Stimulated activated CD4-positive, alpha-beta T cell treated with anti-CD3 and anti-CD28 coated beads, Interleukin-4, amount 100 ng/mL, for 4 hours (primary cell): ENCODE data around the gene FAM181B.
"Not testable (repeated sequence)": the region's sequence is repeated elsewhere in the genome, so short reads cannot be mapped to it uniquely, and the experiment has no call there.

Experiments used
- DNase-seq, 2 experiments: peaks; one replicate each; pipeline ENCODE4 v3.0.0-alpha.2; 2020

FAM181B gene

GRCh38 chr11:82731691-82732277 is 1.9 kb downstream of the FAM181B start:
- DNase-seq: no peak

DNA sequence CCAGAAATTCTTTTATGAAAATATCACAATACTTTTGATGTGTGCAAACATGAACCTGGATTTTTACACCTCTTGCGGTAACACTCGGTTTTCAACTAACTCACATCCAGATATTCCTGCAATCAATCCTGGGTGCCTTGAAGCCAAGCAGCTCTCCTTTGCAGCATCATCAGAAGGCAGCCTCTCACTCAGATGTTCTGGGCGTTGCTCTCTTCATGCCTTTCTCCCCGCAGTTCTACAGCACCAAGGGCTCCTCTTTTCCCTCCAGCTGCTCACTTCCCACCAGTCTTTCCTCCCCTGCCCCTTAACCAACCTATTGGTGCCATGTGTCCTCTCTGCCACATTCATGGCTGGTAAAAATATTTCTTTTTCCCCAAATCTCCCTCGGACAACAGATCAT is 2.9 kb downstream of the FAM181B start:
- DNase-seq: no peak

DNA sequence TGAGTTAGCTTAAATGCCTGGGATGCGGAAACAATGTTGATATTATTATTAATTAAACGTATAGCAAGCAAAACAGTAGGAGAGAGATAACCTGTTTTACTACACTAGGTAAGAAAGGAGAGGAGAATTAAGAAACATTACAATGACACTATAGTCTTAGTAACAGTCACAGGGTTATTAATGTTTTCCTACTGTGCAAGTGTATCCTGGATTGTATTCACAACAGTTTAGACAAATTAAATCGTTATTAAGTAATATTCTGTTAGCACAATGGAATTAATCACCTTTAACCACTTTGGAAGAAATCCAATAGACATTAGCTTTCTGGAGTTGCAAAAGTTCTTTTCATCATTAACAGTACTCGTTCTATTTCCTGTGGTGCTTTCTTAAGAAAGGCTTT is 3.4 kb downstream of the FAM181B start:
- DNase-seq: no peak

- DNase-seq: no peak
These were observed 9.6 kb downstream of the FAM181B start for GRCh38 chr11:82724026-82724425.

DNA sequence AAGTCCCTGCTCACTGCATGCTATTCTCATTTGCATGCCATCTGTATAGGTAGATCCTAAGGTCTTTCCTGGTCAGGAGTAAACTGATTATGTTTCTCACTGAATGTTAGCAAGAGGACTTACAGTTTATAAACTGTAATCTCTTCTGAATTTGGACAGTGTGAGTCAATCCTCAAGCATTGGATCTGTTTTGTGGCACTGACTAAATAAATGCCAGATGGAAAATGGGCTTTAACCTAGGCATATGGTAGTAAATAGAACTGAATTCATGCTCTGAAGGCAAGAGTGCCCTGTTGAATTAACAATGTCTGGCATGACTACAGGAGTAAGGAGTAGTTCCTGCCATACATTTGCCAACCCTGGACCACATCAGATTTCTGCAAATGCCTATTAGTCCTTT is 11.4 kb downstream of the FAM181B start:
- no peak for DNase-seq

DNA sequence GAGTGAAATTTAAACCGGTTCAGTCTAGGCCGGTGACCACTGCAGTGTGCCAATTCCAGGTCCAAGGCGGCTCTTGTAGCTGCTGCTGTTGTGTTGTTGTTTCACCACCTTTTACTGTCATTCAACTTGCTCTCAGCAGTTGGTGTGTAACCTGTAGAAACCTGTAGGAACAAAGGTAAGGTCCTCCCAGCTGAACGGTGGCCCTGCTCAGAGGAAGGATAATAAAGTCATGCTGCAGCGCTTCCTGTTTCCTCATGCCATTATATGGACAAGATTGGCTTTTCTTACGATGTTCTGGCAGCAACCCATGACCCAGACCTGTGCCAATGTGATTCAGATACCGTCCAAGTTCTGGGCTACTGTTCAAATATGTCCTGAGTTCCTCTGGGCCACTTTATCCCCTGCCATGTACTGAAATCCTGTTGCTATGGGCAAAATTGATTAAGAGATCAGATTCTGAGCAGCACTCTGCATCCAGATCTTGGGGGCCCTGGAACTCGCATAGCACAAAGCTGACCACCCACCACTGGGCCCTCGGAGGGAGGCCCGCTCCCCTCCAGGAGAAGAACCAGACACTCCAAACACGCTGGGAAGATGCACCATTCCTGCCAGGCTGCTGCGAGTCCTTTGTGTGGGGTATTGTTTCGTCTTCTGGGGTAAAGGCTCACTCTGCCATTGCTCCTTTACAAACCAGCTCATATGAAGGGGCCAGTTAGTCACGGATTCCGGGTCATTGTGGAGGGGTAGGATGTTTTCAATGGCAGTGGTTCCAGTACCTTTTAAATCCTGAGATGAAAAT is 13.2 kb downstream of the FAM181B start:
- no peak for DNase-seq

- no peak for DNase-seq
These were observed 14.1 kb downstream of the FAM181B start for GRCh38 chr11:82719361-82720105.

GRCh38 chr11:82718821-82719220 is 14.8 kb downstream of the FAM181B start:
- DNase-seq: no peak

GRCh38 chr11:82718307-82718706 is 15.4 kb downstream of the FAM181B start:
- DNase-seq: no peak

DNA sequence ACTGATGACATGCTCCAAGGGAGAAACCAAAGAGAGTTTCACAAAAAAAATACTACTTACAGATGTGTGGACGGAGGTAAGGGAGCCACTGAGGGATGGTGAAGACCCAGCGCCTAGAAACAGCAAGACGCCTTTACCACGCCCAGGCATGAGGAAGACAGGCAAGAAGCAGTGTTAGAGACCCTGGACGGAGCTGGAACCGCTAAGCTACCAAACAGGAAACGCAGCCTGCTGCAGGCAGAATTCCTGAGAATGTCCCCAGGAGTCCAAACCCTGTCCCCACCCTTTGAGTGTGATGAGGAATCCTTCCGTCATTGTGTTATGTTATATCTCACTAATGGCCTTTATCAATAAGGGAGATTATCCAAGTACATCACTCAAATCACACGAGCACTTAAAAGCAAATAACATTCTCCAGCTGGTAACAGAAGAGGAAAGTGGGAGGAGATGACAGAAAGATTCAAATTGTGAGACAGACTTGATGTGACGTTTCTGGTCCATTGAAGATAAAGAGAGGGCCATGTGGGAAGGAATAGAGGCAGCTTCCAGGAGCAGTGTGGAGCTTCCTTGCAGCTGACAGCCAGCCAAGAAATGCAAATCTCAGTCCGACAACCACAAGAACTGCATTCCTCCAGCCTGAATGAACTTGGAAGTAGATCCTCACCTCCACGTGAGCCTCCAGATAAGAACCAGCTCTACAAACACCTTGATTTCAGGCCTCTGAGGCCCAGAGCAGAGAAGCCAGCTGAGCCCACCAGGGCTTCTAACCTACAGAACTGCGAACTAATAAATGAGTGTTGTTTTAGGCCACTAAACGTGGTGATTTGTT is 19.1 kb downstream of the FAM181B start:
- DNase-seq: no peak

GRCh38 chr11:82711648-82712047 is 22.0 kb downstream of the FAM181B start:
- no peak for DNase-seq

- no peak for DNase-seq
These were observed 29.9 kb downstream of the FAM181B start for GRCh38 chr11:82703796-82704195.

DNA sequence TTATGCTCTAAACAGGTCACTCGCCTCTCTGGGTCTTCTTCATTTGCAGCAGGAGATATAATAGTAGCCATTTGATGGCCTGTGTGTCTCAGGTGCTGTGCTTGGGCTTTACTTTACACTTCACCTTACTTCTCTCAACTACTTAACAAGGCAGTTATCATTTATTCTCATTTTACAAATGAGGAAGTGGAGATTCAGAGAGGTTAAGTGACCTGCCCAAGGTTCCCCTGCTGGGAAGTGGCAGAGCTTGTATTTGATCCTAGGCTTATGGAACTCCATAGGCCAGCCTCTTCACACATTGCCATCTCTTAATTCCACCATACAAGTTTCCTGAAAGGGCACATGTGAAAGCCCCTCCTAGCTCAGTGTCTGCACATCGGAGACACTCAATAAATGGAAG is 30.4 kb downstream of the FAM181B start:
- DNase-seq: no peak

- DNase-seq: no peak
These were observed 31.7 kb downstream of the FAM181B start for GRCh38 chr11:82701847-82702520.

DNA sequence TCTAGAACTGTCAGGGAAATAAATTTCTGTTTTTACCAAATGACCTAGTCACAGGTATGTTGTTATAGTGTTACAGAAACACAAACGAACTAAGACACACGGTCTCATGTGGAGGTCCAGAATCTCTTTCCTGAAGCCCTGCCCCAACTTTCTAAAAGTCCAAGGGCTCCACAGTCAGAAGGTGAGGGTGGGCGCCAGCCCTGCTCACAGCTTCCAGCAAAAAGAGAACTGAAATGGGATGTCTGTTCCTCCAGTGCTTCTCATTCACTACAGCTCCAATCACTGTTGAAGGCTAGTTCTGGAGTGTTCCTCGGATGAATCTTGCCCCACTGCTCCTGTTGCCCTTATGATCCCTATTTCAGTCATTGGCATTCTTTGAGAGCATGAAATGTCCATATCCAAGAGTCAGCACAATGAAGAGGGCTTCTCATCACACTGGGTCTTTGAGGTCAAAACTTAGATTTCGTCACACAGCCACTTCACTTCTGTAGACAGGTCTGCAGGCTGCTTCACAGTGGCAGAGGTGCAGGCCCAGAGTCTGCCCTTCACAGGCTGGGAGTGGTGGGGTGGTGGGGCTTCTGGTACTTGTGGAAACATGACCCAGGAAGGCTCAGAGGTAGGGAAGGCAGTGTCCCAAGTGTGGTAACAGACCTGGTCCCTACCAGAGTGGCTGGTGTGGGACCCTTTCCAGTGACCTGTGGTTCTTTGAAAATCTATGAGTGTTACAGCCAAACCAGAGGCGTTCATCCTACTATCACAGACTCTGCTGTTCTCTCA is 34.9 kb downstream of the FAM181B start:
- no peak for DNase-seq

DNA sequence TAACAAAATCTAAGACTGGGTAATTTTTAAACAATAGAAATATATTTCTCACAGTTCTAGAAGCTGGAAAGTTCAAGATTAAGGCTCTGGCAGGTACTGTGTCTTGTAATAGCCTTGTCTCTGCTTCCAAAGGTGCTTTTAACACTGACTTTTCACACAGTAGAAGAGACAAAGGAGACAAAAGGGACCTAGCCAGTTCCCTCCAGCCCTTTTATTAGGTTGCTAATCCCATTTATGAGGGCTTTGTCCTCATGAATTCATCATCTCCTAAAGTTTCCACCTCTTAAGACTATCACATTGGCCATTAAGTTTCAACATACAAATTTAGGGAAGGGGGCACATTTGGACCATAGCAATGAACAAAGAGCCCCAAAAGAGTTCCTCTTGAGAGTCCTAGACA is 40.7 kb downstream of the FAM181B start:
- no peak for DNase-seq

- DNase-seq: not testable (repeated sequence)
These were observed 44.3 kb downstream of the FAM181B start for GRCh38 chr11:82689347-82689746.

DNA sequence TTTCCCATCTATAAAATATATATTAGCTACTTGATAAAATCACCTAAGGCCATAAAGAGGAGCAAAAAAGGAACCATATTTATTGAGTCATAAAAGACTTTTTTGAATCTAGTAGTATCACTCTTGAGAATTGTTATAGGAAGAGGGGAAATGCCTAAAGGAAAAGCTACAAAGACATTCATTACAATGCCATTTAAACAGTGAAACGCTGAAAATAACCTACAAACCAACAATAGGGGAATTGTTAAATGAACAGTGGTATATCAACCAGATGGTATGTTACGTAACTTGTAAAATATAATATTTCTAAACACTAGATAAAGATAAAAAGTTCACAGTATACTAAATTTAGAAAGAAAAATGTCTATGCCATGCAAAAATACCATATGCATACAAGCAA is 47.5 kb downstream of the FAM181B start:
- no peak for DNase-seq

GRCh38 chr11:82683029-82683428 is 50.6 kb downstream of the FAM181B start:
- no peak for DNase-seq

DNA sequence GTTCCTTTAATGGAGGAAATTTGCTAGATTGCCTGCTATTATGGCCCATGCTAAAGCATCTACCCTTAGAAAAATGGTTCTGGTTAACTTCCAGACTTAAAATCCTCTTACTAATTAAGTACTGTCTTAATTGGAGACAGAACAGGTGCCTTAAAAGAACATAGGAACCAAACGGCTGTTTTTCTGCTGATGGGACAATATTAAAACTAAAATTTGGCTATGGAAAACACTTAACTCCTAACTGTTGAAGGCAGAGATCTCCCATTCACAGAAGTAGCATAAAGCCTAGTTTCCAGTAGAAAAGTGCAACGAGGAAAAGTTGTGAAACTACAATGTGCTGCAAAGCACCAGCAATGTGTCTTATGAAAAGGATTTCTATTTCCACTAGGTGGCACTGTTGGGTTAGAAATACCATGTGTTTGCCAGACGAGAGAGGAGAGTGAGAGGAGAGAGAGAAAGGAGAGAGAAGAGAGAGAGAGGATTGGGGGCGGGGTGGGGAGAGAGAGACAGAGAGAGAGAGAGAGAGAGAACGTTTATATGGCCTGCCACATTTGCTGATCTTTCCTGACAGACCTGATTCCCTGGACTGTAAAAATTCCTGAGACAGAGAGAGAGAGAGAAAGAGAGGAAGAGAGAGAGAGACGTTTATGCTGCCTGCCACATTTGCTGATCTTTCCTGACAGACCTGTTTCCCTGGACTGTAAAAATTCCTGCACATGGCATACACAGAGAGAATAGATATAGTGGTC is 51.5 kb downstream of the FAM181B start:
- no peak for DNase-seq

GRCh38 chr11:82680252-82680651 is 53.4 kb downstream of the FAM181B start:
- DNase-seq: no peak
